ENCODE data around the gene C17orf107. TPM values are rescaled to one million over a fixed set of nuclear protein-coding genes. Genes with fewer than 3 reads are reported as not detected.

C17orf107 gene
- total and polyA plus RNA-seq, 8 donors: 0.63 to 5.3 (median 1.2) TPM

GRCh38 chr17:4896332-4897197, 2.8 kb upstream of the C17orf107 start:
- Histone ChIP-seq H3K36me3 (peaks cover 0 to 60% of the 10 kb centered on the region in 2 donors), H3K27me3 (peaks cover 0 to 21% of the 10 kb centered on the region in 2 donors), H3K27ac (no peak overlapping the region), H3K4me1 (peaks cover 6 to 30% of the 10 kb centered on the region in 2 donors), H3K4me3 (no peak overlapping the region), H3K9me3 (no peaks in the 10 kb centered on the region)
- peak in 1 of 4 donors; percentile 61 for DNase-seq
- TF ChIP-seq CTCF (IDR thresholded peaks at IDR 0.05): no peak
- no peak for ATAC-seq
- intact Hi-C loops (cut with DNase I): loop anchor here in 1 of 2 donors (10.0 kb wide), 1 partner anchor 192 kb away; the partner anchor contains the start of gene PELP1

GRCh38 chr17:4897198-4897687, 2.1 kb upstream of the C17orf107 start:
- intact Hi-C loops (cut with DNase I): loop anchor here in 1 of 2 donors (10.0 kb wide), 1 partner anchor 192 kb away; the partner anchor contains the start of gene PELP1
- Histone ChIP-seq H3K4me1 (peaks cover 10 to 33% of the 10 kb centered on the region in 2 donors), H3K4me3 (no peak overlapping the region), H3K27ac (no peak overlapping the region), H3K36me3 (peaks cover 0 to 54% of the 10 kb centered on the region in 2 donors), H3K27me3 (peaks cover 0 to 21% of the 10 kb centered on the region in 2 donors), H3K9me3 (no peaks in the 10 kb centered on the region)
- peak in 1 of 4 donors; percentile 61 for DNase-seq
- TF ChIP-seq CTCF (IDR thresholded peaks at IDR 0.05): no peak
- ATAC-seq: no peak

- H3K4me1 ChIP-seq: peaks cover 11 to 39% of the 10 kb centered on the region in 2 donors
- intact Hi-C loops (cut with DNase I): loop anchor here in 1 of 2 donors (10.0 kb wide), 1 partner anchor 193 kb away; the partner anchor contains the start of gene PELP1
- DNase-seq (no peak), ATAC-seq (no peak)
- H3K27me3 ChIP-seq: peaks cover 0 to 21% of the 10 kb centered on the region in 2 donors
- no peak overlapping the region for H3K27ac ChIP-seq
- peaks cover 0 to 48% of the 10 kb centered on the region in 2 donors for H3K36me3 ChIP-seq
- no peak for TF ChIP-seq CTCF (IDR thresholded peaks at IDR 0.05)
- H3K9me3 ChIP-seq: no peaks in the 10 kb centered on the region
- H3K4me3 ChIP-seq: no peak overlapping the region
Observed at GRCh38 chr17:4897785-4898184, 1.6 kb upstream of the C17orf107 start.

- ATAC-seq (no peak), DNase-seq (peak in 1 of 4 donors; percentile 24)
- H3K4me3 ChIP-seq: no peak overlapping the region
- H3K9me3 ChIP-seq: no peaks in the 10 kb centered on the region
- H3K27me3 ChIP-seq: peaks cover 0 to 21% of the 10 kb centered on the region in 2 donors
- no peak for TF ChIP-seq CTCF (IDR thresholded peaks at IDR 0.05)
- H3K27ac ChIP-seq: no peak overlapping the region
- peaks cover 11 to 44% of the 10 kb centered on the region in 2 donors for H3K4me1 ChIP-seq
- intact Hi-C loops (cut with DNase I): loop anchor here in 1 of 2 donors (10.0 kb wide), 1 partner anchor 194 kb away; the partner anchor contains the start of gene PELP1
- H3K36me3 ChIP-seq: peaks cover 0 to 43% of the 10 kb centered on the region in 2 donors
Observed at GRCh38 chr17:4898351-4898750, 985 bp upstream of the C17orf107 start.

- Histone ChIP-seq H3K27me3 (peaks cover 0 to 21% of the 10 kb centered on the region in 2 donors), H3K9me3 (no peaks in the 10 kb centered on the region), H3K27ac (no peak overlapping the region), H3K36me3 (peaks cover 0 to 37% of the 10 kb centered on the region in 2 donors), H3K4me1 (peaks cover 11 to 48% of the 10 kb centered on the region in 2 donors), H3K4me3 (peak overlapping the region; percentile 42 to 54)
- DNase-seq (no peak), ATAC-seq (no peak)
- TF ChIP-seq CTCF (IDR thresholded peaks at IDR 0.05): no peak
- intact Hi-C loops (cut with DNase I): loop anchor here in 1 of 2 donors (10.0 kb wide), 1 partner anchor 194 kb away; the partner anchor contains the start of gene PELP1
Observed at GRCh38 chr17:4898927-4899326, 409 bp upstream of the C17orf107 start.
